GM19455 (cell line): ENCODE results near the gene IRAK3.
A peak's percentile ranks its signal among the peaks of the same experiment; 100 is the strongest.

Experiments
- ATAC-seq: cut with Tn5 transposase; IDR thresholded peaks from one replicate; pipeline ENCODE4 v1.9.1; 2021; ENCODE audit not compliant: unreplicated experiment

IRAK3 gene

DNA sequence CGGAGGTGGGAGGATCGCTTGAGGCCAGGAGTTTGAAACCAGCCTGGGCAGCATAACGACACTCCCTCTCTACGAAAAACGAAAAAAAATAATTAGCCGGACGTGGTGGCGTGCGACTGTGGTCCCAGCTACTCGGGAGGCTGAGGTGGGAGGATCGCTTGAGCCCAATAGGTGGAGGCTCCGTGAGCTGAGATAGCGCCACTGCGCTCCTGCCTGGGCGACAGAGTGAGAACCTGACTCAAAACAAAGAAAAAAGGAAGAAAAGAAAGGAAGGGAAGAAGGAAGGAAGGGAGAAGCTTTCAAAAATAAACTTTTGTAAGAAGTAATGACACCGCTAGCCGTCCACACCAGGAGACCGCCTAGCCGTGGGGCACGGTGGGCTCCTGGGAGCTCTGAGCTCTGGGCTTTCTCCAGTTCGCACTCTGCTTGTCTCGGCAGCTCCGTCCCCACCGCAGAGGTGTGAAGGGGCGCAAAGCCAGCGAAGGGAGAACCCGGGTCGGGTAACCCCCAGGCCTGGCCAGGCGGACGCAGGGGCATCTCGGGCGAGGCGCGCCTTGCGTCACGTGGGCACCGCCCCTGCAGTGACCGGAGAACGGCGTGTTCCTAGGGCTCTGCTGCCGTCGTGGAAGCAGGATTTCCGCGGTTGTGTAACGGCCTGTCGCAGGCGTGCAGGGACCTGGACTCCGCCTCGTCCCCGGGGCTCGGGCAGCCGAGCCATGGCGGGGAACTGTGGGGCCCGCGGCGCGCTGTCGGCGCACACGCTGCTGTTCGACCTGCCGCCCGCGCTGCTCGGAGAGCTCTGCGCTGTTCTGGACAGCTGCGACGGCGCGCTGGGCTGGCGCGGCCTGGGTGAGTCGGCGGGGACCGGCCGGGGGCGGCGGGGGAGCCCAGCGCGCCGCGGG is at the start of gene IRAK3:
IRAK3 (plus strand) TSS at position 631 of the 902 bp plus-strand sequence; CDS start at position 717, 86 bp downstream.
- peak; percentile 60 for ATAC-seq

GRCh38 chr12:66139328-66139727 is 49.7 kb upstream of the IRAK3 start:
- ATAC-seq, result no peak

DNA sequence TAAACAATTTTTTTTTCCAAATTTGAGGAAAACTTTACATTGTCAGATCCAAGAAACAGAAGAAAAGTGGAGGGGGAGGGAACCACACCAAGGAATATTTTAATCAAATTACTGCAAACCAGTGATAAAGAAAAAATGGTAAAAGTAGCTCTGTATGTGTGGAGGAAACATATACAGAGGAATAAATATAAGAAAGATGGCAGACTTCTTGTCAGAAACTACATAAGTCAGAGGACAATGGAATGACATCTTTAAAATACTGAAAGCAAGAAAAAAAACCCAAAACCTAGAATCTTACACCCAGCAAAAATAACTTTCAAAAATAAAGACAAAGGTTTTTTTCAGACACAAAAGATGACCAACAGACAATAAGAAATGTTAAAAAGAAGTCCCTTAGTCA is 48.3 kb upstream of the IRAK3 start:
- ATAC-seq, result no peak

- ATAC-seq, result no peak
These were observed 47.7 kb upstream of the IRAK3 start for GRCh38 chr12:66141299-66141698.

- ATAC-seq, result no peak
These were observed 46.2 kb upstream of the IRAK3 start for GRCh38 chr12:66142826-66143225.

DNA sequence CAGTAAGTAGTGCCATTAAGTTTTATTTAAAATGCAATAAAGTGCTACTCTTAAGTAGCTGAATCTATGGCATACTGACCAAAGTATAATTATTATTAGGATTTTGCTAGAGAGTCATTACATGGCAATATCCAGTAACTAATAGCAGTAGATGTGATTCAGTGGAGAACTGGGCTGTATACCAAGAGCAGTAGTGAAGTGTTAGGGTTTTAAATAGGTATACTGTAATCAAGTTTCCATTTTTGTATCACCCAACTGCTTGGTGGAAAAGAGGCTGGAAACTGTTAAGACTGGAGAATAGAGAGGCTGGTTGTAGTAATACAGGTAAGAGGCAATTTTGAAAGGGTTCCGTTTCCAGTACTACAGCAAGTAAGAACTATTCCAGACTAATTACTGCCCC is 45.1 kb upstream of the IRAK3 start:
- no peak for ATAC-seq

- no peak for ATAC-seq
These were observed 43.9 kb upstream of the IRAK3 start for GRCh38 chr12:66144791-66145754.

DNA sequence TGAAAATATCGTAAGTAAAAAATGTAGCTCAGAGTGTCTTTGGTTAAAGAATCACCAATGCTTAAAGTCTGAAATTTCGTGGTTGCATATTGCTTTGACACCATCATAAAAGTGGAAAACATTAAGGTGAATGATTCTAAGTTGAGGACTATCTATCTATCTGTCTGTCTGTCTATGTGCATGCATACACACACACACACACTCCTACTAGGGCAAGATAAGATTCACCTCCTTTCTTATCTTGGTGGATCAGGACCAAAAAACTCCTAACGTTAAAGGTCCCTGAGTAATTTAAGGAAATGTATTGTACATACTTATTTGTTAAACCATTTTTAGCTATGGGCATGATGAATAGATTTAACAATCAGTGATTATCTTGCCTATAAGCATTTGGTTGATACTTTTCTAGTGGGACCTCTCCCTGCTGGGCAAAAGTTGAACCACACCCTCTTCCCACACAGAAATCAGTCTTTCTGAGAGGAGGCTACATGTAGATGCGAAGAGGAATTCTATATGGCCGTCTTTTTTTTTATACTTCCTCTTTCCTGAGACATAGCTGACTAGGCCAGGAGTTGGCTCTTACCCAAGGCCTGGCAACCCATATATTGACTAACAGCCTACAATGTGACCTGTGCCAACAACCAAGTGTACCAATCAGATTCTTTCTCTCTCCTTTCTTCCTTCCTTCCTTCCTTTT is 39.2 kb upstream of the IRAK3 start:
- ATAC-seq, result no peak

GRCh38 chr12:66152732-66153131 is 36.3 kb upstream of the IRAK3 start:
- no peak for ATAC-seq

- ATAC-seq, result no peak
These were observed 34.2 kb upstream of the IRAK3 start for GRCh38 chr12:66154776-66155175.

DNA sequence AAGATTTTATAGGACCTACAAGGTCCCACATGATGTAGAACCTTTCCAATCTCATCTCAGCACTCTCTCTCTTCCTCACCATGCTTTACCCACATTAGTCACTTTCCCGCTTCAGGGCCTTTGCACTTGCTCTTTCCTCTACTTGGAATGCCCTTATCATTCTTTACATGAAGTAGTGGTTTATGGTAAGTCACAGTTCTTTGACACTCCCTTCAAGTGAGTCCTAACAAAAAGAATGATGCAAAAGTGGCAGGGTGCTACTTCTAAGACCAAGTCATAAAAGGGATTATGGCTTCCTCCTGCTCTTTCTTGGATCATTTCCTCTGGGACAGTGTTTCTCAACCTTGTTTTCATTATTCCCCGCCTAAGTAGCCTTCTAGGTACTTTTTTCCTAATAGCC is 32.4 kb upstream of the IRAK3 start:
- ATAC-seq, result no peak

GRCh38 chr12:66159123-66159522 is 29.9 kb upstream of the IRAK3 start:
- ATAC-seq, result no peak

GRCh38 chr12:66160704-66161103 is 28.3 kb upstream of the IRAK3 start:
- ATAC-seq, result no peak

DNA sequence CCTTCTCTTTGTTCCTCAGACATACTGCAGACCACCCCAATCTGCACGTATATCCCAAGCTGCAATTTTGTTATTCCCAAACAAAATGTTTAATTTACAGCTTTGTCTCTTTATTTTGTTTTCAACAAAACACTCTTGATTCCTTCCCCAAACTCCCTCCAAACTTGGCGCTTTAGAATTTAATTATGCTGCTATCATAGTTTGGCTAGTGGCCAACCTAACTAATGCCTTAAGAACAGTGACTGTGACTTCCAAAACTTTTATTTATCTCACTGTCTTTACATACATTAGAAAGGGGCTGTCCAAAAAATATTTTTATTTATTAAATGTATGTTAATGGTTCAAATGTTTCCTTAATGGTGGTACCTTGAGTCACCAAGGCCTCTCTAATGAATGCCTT is 26.3 kb upstream of the IRAK3 start:
- no peak for ATAC-seq

DNA sequence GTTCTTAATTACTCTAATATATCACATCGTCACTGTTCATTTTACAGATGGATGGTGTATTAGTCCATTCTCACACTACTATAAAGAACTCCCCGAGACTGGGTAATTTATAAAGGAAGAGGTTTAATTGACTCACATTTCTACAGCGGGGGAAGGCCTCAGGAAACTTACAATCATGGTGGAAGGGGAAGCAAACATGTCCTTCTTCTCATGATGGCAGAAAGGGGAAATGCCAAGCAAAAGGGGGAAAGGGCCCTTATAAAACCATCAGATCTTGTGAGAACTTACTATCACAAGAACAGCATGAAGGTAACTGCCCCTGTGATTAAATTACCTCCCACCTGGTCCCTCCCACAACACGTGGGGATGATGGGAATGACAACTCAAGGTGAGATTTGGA is 25.7 kb upstream of the IRAK3 start:
- ATAC-seq, result no peak

DNA sequence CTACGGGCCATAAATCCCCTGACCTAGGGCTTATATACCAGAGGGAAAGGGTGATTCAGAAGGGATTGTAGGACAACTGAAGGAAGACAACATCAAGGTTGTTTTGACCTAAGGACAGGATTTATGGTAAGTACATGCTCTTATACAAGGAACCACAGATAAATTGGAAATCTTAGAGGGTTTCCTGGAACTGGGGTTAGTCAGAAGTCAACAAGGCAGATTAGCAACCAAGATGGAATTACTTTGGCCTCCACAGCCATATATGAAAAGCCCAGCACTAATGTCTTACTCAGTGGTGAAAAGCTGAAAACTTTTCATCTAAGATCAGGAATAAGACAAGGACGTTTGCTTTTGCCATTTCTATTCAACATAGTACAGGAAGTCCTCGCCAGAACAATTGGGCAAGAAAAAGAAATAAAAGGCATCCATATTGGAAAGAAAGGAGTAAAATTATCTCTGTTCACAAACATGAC is 24.6 kb upstream of the IRAK3 start:
- ATAC-seq, result no peak

DNA sequence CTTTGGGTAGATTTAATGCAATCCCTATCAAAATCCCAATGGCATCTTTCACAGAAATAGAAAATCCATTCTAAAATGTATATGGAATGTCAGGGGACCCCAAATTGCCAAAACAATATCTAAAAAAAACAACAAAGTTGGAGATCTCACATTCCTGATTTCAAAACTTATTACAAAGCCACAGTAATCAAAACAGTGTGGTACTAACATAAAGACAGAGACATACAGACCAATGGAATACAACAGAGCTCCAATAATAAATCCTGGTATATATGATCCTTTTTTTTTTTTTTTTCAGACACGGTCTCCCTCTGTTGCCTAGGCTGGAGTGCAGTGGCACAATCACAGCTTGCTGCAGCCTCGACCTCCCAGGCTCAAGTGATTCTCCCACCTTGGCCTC is 23.9 kb upstream of the IRAK3 start:
- ATAC-seq, result no peak

GRCh38 chr12:66166561-66166960 is 22.5 kb upstream of the IRAK3 start:
- ATAC-seq, result no peak

GRCh38 chr12:66168410-66168809 is 20.6 kb upstream of the IRAK3 start:
- ATAC-seq, result no peak

DNA sequence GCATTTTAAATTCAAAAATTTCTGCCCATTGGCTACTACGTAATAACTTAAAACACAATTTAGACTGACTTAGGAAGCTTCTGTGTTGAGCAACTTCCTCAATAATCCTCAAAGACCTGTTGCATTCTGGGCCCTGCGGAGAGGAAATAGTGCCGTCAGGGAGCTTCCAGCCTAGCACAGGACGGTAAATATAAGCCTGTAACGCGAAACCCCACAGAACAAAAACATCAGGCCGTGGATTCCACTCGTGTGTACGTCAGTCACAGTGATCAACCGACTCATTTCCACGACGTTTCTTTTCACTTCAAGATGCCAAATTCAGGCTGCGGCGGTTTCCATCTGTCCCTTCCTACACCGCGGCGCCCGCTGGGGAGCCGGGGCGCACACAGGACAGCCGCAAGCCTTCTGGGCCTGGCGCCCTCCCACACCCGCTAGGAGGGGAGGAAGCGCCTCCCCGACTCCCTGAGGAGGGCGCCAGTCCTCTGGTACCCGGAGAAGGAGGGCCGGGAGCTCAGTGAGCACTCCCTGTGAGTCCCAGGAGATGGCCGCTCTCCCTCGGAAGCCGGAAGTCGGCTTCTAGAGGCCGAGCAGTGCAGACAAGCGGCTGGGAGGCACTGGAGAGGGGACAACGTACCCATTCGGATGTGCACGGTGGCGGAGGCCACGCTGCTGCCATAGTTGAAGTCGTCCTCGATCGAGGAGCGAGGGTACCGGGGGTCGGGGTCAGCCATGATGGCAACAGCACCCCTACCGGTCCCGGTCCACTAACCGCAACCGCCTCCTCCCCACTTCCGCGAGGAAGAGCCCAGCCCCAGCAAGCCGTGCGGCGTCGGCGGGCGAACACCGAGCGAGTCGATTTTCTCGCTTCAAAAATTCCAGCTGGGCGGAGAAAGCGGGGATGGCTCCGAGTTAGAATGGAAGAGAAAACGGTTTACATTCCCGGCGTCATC is 19.5 kb upstream of the IRAK3 start, which contains the start of gene TMBIM4:
TMBIM4 (minus strand) TSS at position 776 of the 950 bp plus-strand sequence; CDS start at position 731, 45 bp downstream.
- peak; percentile 88 for ATAC-seq
